ENCODE results near the gene KRT71. TPM values are rescaled to one million over a fixed set of nuclear protein-coding genes. Genes with fewer than 3 reads are reported as not detected.
"Not testable (repeated sequence)": the region's sequence is repeated elsewhere in the genome, so short reads cannot be mapped to it uniquely, and the experiment has no call there.

KRT71 gene
- total RNA-seq, 2 experiments from 2014 or later, result not detected

GRCh38 chr12:52514471-52515318 is 38.2 kb downstream of the KRT71 start:
- no peak for DNase-seq
- no peaks in the 10 kb centered on the region for H3K36me3 Mint-ChIP-seq
- H3K27ac Mint-ChIP-seq, result no peak overlapping the region
- H3K4me3 Mint-ChIP-seq, result no peak overlapping the region
- H3K27me3 Mint-ChIP-seq, result peaks cover 15% of the 10 kb centered on the region
- peaks cover 7% of the 10 kb centered on the region for H3K9me3 Mint-ChIP-seq
- no peaks in the 10 kb centered on the region for H3K4me1 Mint-ChIP-seq

DNA sequence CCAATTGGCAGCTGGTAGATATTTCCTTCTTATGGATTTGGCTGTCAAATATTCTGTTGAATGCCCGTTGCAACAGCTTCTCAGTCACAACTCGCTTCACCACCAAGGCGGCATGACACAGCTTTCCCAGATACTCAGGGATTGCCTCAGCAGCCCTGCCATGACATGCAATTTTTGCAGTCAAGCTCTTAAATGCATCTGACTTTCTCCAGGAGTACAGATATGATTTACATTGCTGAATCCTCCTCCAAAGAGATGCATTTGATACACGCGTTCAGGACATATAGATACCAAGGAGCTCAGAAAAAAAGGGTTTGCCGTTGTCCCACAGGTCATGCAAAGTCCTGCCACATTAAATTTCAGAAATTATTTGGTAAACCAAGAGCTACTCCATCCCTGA is 39.2 kb downstream of the KRT71 start:
- Mint-ChIP-seq H3K36me3 (no peaks in the 10 kb centered on the region), H3K9me3 (peaks cover 7% of the 10 kb centered on the region), H3K27ac (no peak overlapping the region), H3K4me1 (no peaks in the 10 kb centered on the region), H3K4me3 (no peak overlapping the region), H3K27me3 (peaks cover 21% of the 10 kb centered on the region)
- no peak for DNase-seq

- Mint-ChIP-seq H3K27ac (no peak overlapping the region), H3K36me3 (no peaks in the 10 kb centered on the region), H3K27me3 (peaks cover 51% of the 10 kb centered on the region), H3K9me3 (peaks cover 7% of the 10 kb centered on the region), H3K4me1 (no peaks in the 10 kb centered on the region), H3K4me3 (no peak overlapping the region)
- DNase-seq, result no peak
These were observed 44.7 kb downstream of the KRT71 start for GRCh38 chr12:52508211-52508610.

DNA sequence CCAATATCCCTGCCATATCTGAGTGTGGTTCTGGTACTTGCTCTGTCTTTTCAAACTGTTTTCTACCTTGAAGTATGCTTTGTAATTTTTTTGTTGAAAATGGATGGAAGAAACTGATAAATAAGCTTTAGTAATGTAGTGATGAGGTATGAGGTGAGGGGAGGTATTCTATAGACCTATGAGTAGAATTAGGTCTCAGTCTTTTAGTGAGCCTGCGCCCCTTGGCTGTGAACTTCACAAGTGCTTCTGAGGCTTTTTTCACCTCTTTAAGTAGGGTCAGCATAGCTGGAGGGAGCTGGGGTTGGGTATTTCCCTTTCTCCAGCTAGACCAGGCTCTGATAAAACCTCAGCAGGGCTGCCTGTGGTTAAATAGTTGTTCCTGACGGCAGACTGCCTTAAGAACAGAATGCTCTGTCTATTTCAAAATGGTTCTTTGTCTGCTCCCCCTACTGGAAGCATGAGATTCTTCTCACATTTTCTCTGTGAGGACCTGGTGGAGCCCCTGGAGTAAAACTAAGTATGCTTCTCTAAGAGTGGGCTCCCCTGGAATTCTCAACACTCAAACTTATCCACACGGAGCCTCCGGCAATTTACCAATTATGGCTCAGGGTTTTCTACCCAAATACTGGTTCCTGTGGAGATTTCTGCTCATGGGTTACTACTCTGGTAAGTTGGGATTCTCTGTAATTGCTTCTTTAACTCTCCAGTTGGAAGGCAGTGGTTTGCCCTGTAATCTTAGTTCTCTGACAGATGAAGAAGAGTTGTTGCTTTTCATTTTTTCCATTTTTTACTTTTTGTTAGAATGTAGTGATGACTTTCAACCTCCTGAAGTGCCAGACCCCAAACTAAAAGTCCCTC is 45.9 kb downstream of the KRT71 start:
- H3K9me3 Mint-ChIP-seq, result peaks cover 7% of the 10 kb centered on the region
- no peaks in the 10 kb centered on the region for H3K4me1 Mint-ChIP-seq
- no peaks in the 10 kb centered on the region for H3K36me3 Mint-ChIP-seq
- no peak overlapping the region for H3K27ac Mint-ChIP-seq
- H3K4me3 Mint-ChIP-seq, result no peak overlapping the region
- peaks cover 44% of the 10 kb centered on the region for H3K27me3 Mint-ChIP-seq
- DNase-seq, result no peak

DNA sequence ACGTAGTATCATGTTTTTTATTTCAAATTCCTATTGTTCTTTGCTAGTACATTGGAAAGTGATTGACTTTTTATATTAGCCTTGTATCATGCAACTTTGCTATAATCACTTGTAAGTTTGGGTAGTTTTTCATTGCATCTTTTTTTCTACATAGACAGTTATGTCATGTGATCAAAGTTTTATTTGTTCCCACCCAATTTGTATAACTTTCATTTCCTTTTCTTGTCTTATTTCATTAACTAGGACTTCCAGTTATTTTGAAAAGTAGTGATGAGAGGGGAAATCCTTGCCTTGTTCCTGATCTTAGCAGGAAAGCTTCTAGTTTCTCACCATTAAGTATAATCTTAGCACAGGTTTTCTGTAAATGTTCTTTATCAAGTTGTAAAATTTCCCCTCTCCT is 50.1 kb downstream of the KRT71 start:
- no peaks in the 10 kb centered on the region for H3K4me1 Mint-ChIP-seq
- H3K4me3 Mint-ChIP-seq, result no peak overlapping the region
- H3K27me3 Mint-ChIP-seq, result peaks cover 30% of the 10 kb centered on the region
- no peaks in the 10 kb centered on the region for H3K36me3 Mint-ChIP-seq
- no peak overlapping the region for H3K27ac Mint-ChIP-seq
- no peak for DNase-seq
- H3K9me3 Mint-ChIP-seq, result no peaks in the 10 kb centered on the region

GRCh38 chr12:52501490-52501889 is 51.5 kb downstream of the KRT71 start:
- DNase-seq, result no peak
- no peak overlapping the region for H3K4me3 Mint-ChIP-seq
- no peaks in the 10 kb centered on the region for H3K36me3 Mint-ChIP-seq
- H3K27me3 Mint-ChIP-seq, result peaks cover 18% of the 10 kb centered on the region
- no peak overlapping the region for H3K27ac Mint-ChIP-seq
- no peaks in the 10 kb centered on the region for H3K9me3 Mint-ChIP-seq
- no peaks in the 10 kb centered on the region for H3K4me1 Mint-ChIP-seq

- H3K9me3 Mint-ChIP-seq, H3K27me3 Mint-ChIP-seq, H3K27ac Mint-ChIP-seq, H3K36me3 Mint-ChIP-seq, H3K4me1 Mint-ChIP-seq, H3K4me3 Mint-ChIP-seq, DNase-seq: not testable (repeated sequence)
These were observed 52.4 kb downstream of the KRT71 start for GRCh38 chr12:52500574-52500973.

DNA sequence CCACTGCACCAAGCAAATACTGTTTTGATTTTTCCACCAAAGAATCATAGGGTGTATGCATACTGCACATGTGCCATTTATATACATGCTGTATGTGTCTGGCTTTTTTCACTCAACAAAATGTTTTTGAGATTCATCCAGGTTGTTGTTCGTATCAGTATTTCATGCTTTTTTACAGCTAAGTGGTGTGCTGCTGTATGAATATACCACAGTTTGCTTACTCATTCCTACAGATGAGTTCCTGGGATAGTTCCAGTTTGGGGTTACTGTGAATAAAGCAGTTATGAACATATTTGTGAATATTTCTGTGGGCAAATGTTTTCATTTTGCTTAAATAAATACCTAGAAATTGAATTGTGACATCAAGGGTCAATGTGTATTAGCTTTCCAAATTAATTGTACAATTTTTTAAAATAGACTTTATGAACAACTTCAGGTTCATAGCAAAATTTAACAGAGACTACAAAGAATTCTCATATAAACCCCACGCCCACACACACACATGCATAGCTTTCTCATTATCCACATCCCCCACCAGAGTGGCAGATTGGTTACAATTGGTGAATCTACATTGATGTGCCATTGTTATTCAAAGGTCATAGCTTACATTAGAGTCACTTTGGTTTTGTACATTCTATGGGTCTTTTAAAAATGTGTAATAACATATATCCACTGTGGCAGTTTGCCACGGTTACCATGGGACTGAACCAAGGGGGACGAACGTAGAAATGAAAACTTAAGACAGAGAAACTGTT is 53.0 kb downstream of the KRT71 start:
- no peaks in the 10 kb centered on the region for H3K36me3 Mint-ChIP-seq
- no peak overlapping the region for H3K27ac Mint-ChIP-seq
- no peaks in the 10 kb centered on the region for H3K9me3 Mint-ChIP-seq
- peaks cover 3% of the 10 kb centered on the region for H3K27me3 Mint-ChIP-seq
- no peak for DNase-seq
- H3K4me3 Mint-ChIP-seq, result no peak overlapping the region
- H3K4me1 Mint-ChIP-seq, result no peaks in the 10 kb centered on the region

- Mint-ChIP-seq H3K36me3 (no peaks in the 10 kb centered on the region), H3K27me3 (peaks cover 3% of the 10 kb centered on the region), H3K4me3 (no peak overlapping the region), H3K4me1 (no peaks in the 10 kb centered on the region), H3K9me3 (no peaks in the 10 kb centered on the region), H3K27ac (no peak overlapping the region)
- DNase-seq, result no peak
These were observed 54.0 kb downstream of the KRT71 start for GRCh38 chr12:52498946-52499345.

- Mint-ChIP-seq H3K27me3 (peaks cover 3% of the 10 kb centered on the region), H3K4me1 (no peaks in the 10 kb centered on the region), H3K36me3 (no peaks in the 10 kb centered on the region), H3K4me3 (no peak overlapping the region), H3K9me3 (no peaks in the 10 kb centered on the region), H3K27ac (no peak overlapping the region)
- DNase-seq, result no peak
These were observed 55.0 kb downstream of the KRT71 start for GRCh38 chr12:52497975-52498374.

- Mint-ChIP-seq H3K4me1 (no peaks in the 10 kb centered on the region), H3K36me3 (no peaks in the 10 kb centered on the region), H3K4me3 (no peak overlapping the region), H3K27ac (no peak overlapping the region), H3K9me3 (no peaks in the 10 kb centered on the region), H3K27me3 (peaks cover 3% of the 10 kb centered on the region)
- DNase-seq, result no peak
These were observed 56.3 kb downstream of the KRT71 start for GRCh38 chr12:52496590-52497071.

DNA sequence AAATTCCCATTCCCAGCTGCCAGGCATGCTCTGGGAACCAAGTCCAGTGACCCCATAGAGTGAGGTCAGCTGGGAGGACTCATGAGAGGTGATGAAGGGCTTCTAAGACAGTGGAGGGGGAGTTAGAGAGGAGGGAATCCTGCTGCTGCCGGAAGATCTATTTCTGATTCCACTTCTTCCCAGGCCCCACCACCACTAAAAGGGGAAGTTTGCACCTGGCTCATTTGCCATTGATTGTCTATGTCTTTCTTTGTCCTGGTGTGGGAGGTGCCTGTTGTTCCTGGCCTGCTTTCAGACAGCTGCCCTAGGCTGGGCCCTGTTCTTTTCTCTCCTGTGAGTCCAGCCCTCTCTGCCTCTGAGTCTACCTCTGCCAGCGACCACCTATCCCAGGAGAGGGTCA is 56.9 kb downstream of the KRT71 start:
- no peak overlapping the region for H3K27ac Mint-ChIP-seq

GRCh38 chr12:52495389-52495788 is 57.6 kb downstream of the KRT71 start:
- Mint-ChIP-seq H3K36me3 (no peaks in the 10 kb centered on the region), H3K27me3 (peaks cover 6% of the 10 kb centered on the region), H3K9me3 (no peaks in the 10 kb centered on the region), H3K4me3 (no peak overlapping the region), H3K4me1 (no peaks in the 10 kb centered on the region), H3K27ac (no peak overlapping the region)
- no peak for DNase-seq

More for the DNA sequence above, 56.9 kb downstream of the KRT71 start:
- H3K36me3 Mint-ChIP-seq, result no peaks in the 10 kb centered on the region
- no peak overlapping the region for H3K4me3 Mint-ChIP-seq
- DNase-seq, result no peak
- no peaks in the 10 kb centered on the region for H3K4me1 Mint-ChIP-seq
- H3K27me3 Mint-ChIP-seq, result peaks cover 6% of the 10 kb centered on the region
- H3K9me3 Mint-ChIP-seq, result no peaks in the 10 kb centered on the region

GRCh38 chr12:52494518-52494917 is 58.4 kb downstream of the KRT71 start:
- Mint-ChIP-seq H3K4me3 (no peak overlapping the region), H3K36me3 (no peaks in the 10 kb centered on the region), H3K4me1 (no peaks in the 10 kb centered on the region), H3K27me3 (peaks cover 3% of the 10 kb centered on the region), H3K27ac (no peak overlapping the region), H3K9me3 (no peaks in the 10 kb centered on the region)
- DNase-seq, result no peak

- Mint-ChIP-seq H3K27me3 (peaks cover 3% of the 10 kb centered on the region), H3K36me3 (no peaks in the 10 kb centered on the region), H3K4me3 (no peak overlapping the region), H3K9me3 (no peaks in the 10 kb centered on the region), H3K4me1 (no peaks in the 10 kb centered on the region), H3K27ac (no peak overlapping the region)
- no peak for DNase-seq
These were observed 58.8 kb downstream of the KRT71 start for GRCh38 chr12:52494100-52494499.
